GM13976 (cell line): ENCODE measurements around the gene EPN2.

Experiments used
- DNase-seq: peaks from one replicate; pipeline ENCODE4 v3.0.0; 2012; ENCODE audit warnings: low spot score
- CTCF ChIP-seq: IDR thresholded peaks from 2 replicates; pipeline ENCODE4 v1.5.1; 2012; ENCODE audit warnings: borderline replicate concordance, mild to moderate bottlenecking; ENCODE audit not compliant: insufficient read depth; ENCODE audit errors: extremely low read depth, missing control alignments, control extremely low read depth
- in situ Hi-C: fragments of 300-500 bp; cut with MboI; formaldehyde crosslinking; loops from one replicate; pipeline ENCODE4 v1.12.0; 2022; ENCODE audit warnings: low sequenced_read_pairs, mixed read lengths, inconsistent platforms; ENCODE audit not compliant: unreplicated experiment

Gene EPN2

DNA sequence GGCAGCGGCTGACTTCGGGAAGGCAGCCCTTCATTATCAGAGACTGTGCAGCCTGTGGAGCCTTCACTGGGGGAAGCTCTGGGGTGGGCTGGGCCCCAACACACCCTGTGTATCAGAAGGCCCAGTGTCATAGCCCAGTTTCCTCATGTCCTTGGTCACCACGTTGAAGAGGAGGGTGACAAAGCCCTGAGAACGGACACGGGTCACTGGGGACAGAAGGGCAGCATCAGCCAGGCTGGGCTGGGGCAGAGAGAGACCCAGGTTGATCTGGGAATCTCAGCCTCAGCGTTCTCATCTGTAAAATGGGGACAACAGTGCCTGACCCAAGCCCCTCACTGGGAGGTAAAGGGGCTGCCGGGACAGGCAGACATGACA lies 106.1 kb downstream of the EPN2 start:
- DNase-seq = no peak
- in situ Hi-C loops = no loop called here
- TF ChIP-seq CTCF = no peak

DNA sequence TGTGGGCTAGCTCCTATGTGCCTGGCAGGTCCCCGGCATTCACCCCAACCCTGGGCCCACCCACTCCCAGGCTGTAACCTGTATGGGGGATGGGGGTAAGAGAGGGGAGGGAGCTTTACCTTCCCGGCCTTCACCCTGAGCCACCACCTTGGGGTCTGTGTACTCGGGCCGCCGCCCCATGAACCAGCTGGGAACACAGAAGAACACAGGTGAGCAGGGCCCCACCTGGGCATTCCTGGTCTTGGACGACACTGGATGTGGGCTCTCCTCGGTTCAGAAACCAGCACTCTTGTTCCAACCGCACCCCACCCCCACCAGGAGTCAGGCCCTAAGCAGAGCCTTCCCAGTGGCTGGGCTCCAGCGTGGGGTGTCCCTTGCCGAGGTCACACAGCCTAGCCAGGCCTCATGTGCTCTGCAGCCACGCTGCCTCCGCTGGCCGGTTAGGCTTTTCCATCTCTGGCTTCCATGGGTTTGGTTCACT lies 106.5 kb downstream of the EPN2 start:
- DNase-seq = no peak
- no peak for TF ChIP-seq CTCF
- in situ Hi-C loops = no loop called here

- no peak for DNase-seq
- in situ Hi-C loops = no loop called here
- no peak for TF ChIP-seq CTCF
Observed at GRCh38 chr17:19344311-19345066, 107.3 kb downstream of the EPN2 start.

GRCh38 chr17:19345067-19345460 lies 107.9 kb downstream of the EPN2 start:
- DNase-seq = no peak
- in situ Hi-C loops = no loop called here
- TF ChIP-seq CTCF = no peak

DNA sequence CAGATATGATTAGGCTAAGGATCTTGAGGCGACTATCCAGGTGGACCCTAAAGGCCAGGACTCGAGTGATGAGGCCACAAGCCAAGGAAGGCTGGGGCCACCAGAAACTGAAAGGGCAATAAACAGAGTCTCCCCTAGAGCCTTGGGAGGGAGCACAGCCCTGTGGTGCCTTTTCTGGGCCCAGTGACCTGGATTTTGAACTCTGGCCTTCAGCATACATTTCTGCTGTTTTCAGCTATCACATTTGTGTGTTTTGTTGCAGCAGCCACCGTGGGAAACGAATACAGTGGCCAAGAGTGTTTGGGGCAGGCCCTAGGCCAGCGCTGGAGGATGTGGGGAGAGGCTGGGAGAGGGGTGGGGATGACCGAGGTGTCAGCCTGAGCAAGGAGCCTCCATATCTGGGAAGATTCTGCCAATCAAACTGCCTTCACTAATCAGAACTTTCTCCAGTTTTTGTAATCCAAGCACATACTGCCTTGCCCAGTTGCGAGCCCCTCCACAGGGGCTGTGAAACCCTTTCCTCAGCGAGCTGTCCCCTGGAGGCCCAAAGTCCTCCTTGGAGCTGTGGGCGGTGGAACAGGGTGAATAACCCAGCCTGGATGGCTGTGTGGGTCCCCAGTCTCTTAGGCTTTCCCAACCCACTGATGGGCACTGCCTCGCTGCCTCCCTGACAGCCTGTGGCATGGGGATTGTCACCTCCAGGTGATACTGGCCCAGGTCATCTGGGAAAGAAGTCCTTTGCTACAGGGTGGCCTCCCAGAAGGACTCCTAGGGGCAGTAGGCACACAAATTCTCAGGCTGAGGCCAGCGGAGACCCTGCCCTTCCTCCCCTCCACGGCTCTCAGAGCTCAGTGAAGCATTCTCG lies 108.6 kb downstream of the EPN2 start:
- no peak for DNase-seq
- no peak for TF ChIP-seq CTCF
- in situ Hi-C loops = no loop called here

DNA sequence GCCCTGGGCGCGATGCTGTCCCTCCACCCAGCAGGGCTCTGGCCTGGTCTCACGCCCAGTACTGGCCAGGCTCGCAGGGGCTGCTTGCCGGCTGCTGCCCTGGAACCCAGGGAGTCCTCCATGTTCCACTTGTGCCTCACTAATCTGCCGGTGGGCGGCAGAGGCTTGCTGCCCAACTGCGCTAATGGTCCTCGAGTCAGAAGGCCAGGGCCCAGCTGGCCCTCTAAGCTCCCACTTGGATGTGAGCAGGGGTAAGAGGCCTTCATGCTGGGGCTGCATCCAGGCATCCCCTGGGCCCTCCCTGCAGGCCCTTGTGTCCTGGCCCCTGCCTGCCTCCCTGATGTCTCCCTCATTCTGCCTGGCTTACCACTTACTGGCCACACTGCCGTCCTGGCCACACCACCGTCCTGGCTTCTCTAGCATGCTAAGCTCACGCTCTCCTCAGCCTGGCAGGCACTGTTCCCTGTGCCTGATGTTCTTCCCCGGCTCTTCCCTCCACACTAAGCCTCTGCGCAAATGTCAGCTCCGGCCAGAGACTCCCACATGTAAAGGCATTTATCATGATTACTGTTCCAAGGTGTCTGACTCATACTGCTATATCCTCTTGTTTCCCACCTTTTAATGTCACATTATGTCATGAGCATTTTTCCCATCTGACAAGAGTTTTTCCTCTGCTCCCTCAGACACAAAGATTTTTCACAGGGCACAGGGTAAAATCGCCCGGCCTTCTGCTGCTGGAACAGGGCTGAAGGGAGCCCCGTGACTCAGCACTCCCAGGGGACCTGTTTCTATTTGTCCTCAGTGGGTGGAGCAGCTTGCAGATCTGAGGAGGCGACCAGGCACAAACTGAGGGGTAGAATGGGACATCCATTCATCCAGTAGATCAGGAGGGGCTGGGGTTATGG lies 109.4 kb downstream of the EPN2 start:
- TF ChIP-seq CTCF = no peak
- in situ Hi-C loops = no loop called here
- DNase-seq = peak; percentile 59
